Measurements from ENCODE around the gene PPL. TPM values are rescaled to one million over a fixed set of nuclear protein-coding genes. Genes with fewer than 3 reads are reported as not detected.

Gene PPL
- total and polyA plus RNA-seq, 2 of the 13 experiments (the other 11 are each of a cell fraction or from before 2014, with no cell fraction given): 5.7 to 6.6 TPM

- TF ChIP-seq TRAFD1 (CRISPR knock-in tag; IDR thresholded peaks at IDR 0.05; ENCODE audit: borderline replicate concordance) (no peak), MZF1 (CRISPR knock-in tag; IDR thresholded peaks at IDR 0.05; ENCODE audit: borderline replicate concordance) (peak; percentile 30; the same call in 1 of the 2 replicates), ZNF414 (CRISPR knock-in tag; IDR thresholded peaks at IDR 0.05) (peak; percentile 40; the same call in 1 of the 2 replicates), ZNF33A (CRISPR knock-in tag; IDR thresholded peaks at IDR 0.05; ENCODE audit: borderline replicate concordance) (peak; percentile 78; the same call in 1 of the 2 replicates), KAT8 (CRISPR knock-in tag; IDR thresholded peaks at IDR 0.05) (peak; percentile 54; the same call in 1 of the 2 replicates), SNRNP70 (IDR thresholded peaks at IDR 0.05; ENCODE audit: low read depth, low read length) (no peak), ZGPAT (CRISPR knock-in tag; IDR thresholded peaks at IDR 0.05) (no peak; the same call in 1 of the 2 replicates), HNRNPUL1 (IDR thresholded peaks at IDR 0.05; ENCODE audit: low read depth, low read length) (no peak)
- TF ChIP-seq, protein P1, sequence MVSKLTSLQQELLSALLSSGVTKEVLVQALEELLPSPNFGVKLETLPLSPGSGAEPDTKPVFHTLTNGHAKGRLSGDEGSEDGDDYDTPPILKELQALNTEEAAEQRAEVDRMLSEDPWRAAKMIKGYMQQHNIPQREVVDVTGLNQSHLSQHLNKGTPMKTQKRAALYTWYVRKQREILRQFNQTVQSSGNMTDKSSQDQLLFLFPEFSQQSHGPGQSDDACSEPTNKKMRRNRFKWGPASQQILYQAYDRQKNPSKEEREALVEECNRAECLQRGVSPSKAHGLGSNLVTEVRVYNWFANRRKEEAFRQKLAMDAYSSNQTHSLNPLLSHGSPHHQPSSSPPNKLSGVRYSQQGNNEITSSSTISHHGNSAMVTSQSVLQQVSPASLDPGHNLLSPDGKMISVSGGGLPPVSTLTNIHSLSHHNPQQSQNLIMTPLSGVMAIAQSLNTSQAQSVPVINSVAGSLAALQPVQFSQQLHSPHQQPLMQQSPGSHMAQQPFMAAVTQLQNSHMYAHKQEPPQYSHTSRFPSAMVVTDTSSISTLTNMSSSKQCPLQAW (CRISPR knock-in tag; IDR thresholded peaks at IDR 0.05): 0 out of 2 replicates have a peak, but pooled peaks have one; percentile 10
- TF ChIP-seq, protein P2, sequence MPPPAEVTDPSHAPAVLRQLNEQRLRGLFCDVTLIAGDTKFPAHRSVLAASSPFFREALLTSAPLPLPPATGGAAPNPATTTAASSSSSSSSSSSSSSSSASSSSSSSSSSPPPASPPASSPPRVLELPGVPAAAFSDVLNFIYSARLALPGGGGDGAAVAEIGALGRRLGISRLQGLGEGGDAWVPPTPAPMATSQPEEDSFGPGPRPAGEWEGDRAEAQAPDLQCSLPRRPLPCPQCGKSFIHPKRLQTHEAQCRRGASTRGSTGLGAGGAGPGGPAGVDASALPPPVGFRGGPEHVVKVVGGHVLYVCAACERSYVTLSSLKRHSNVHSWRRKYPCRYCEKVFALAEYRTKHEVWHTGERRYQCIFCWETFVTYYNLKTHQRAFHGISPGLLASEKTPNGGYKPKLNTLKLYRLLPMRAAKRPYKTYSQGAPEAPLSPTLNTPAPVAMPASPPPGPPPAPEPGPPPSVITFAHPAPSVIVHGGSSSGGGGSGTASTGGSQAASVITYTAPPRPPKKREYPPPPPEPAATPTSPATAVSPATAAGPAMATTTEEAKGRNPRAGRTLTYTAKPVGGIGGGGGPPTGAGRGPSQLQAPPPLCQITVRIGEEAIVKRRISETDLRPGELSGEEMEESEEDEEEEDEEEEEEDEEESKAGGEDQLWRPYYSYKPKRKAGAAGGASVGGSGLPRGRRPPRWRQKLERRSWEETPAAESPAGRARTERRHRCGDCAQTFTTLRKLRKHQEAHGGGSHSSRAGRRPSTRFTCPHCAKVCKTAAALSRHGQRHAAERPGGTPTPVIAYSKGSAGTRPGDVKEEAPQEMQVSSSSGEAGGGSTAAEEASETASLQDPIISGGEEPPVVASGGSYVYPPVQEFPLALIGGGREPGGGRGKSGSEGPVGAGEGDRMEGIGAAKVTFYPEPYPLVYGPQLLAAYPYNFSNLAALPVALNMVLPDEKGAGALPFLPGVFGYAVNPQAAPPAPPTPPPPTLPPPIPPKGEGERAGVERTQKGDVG (CRISPR knock-in tag; IDR thresholded peaks at IDR 0.05; ENCODE audit: borderline replicate concordance): no peak
- TF ChIP-seq, protein P3, sequence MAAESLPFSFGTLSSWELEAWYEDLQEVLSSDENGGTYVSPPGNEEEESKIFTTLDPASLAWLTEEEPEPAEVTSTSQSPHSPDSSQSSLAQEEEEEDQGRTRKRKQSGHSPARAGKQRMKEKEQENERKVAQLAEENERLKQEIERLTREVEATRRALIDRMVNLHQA (CRISPR knock-in tag; IDR thresholded peaks at IDR 0.05): no peak
- TF ChIP-seq, protein P4, sequence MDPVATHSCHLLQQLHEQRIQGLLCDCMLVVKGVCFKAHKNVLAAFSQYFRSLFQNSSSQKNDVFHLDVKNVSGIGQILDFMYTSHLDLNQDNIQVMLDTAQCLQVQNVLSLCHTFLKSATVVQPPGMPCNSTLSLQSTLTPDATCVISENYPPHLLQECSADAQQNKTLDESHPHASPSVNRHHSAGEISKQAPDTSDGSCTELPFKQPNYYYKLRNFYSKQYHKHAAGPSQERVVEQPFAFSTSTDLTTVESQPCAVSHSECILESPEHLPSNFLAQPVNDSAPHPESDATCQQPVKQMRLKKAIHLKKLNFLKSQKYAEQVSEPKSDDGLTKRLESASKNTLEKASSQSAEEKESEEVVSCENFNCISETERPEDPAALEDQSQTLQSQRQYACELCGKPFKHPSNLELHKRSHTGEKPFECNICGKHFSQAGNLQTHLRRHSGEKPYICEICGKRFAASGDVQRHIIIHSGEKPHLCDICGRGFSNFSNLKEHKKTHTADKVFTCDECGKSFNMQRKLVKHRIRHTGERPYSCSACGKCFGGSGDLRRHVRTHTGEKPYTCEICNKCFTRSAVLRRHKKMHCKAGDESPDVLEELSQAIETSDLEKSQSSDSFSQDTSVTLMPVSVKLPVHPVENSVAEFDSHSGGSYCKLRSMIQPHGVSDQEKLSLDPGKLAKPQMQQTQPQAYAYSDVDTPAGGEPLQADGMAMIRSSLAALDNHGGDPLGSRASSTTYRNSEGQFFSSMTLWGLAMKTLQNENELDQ (CRISPR knock-in tag; IDR thresholded peaks at IDR 0.05; ENCODE audit: borderline replicate concordance): no peak
- TF ChIP-seq, protein P5, sequence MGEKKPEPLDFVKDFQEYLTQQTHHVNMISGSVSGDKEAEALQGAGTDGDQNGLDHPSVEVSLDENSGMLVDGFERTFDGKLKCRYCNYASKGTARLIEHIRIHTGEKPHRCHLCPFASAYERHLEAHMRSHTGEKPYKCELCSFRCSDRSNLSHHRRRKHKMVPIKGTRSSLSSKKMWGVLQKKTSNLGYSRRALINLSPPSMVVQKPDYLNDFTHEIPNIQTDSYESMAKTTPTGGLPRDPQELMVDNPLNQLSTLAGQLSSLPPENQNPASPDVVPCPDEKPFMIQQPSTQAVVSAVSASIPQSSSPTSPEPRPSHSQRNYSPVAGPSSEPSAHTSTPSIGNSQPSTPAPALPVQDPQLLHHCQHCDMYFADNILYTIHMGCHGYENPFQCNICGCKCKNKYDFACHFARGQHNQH (CRISPR knock-in tag; IDR thresholded peaks at IDR 0.05): no peak
These were observed 562 bp downstream of the PPL start (continued) for GRCh38 chr16:4936181-4936990.

Data from HepG2 (cell line).